ENCODE data around the gene FTCDNL1. TPM values are rescaled to one million over a fixed set of nuclear protein-coding genes. Genes with fewer than 3 reads are reported as not detected.

FTCDNL1 gene
- total RNA-seq, 1 experiment from 2014 or later = 2.7 TPM

DNA sequence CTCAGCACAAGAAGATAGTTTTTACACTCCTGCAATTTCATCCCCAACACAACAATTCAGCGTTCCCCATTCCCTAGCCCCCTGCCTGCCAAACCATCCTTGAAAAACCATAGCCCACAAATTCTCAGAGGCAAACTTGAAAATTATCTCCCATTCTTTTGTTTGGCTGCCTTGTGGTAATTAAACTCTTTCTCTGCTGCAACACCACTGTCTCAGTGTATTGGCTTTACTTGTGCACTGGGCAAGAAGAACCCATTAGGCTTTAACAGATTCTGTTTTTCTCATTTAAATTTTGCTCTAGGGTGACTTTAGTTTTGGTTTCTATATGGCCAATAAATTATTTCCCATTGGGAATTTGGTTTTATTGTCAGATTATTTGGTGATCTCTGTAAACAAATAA is 23.2 kb upstream of the FTCDNL1 start:
- H3K27me3 ChIP-seq (ENCODE audit: insufficient read depth, low read depth) = no peaks in the 10 kb centered on the region
- no peak overlapping the region for H2AFZ ChIP-seq
- no peaks in the 10 kb centered on the region for H3K79me2 ChIP-seq (ENCODE audit: low read depth)
- intact Hi-C loops (cut with micrococcal nuclease; ENCODE audit: unreplicated experiment) = no loop called here
- no peaks in the 10 kb centered on the region for H3K36me3 ChIP-seq (ENCODE audit: low read depth)
- ChIA-PET CTCF (no interaction called here), POLR2A (ENCODE audit: unreplicated experiment) (no interaction called here)
- H3K4me2 ChIP-seq = no peak overlapping the region
- H3K9me2 ChIP-seq (ENCODE audit: insufficient read depth) = no peaks in the 10 kb centered on the region
- no peak for DNase-seq
- BruUV-seq (replicated peaks) = no TSS peak
- no peaks in the 10 kb centered on the region for H3F3A ChIP-seq (ENCODE audit: insufficient read depth, low read depth)
- no peak for TF ChIP-seq EZH2 (IDR thresholded peaks at IDR 0.05; ENCODE audit: low read depth)
- TF ChIP-seq, protein P1, sequence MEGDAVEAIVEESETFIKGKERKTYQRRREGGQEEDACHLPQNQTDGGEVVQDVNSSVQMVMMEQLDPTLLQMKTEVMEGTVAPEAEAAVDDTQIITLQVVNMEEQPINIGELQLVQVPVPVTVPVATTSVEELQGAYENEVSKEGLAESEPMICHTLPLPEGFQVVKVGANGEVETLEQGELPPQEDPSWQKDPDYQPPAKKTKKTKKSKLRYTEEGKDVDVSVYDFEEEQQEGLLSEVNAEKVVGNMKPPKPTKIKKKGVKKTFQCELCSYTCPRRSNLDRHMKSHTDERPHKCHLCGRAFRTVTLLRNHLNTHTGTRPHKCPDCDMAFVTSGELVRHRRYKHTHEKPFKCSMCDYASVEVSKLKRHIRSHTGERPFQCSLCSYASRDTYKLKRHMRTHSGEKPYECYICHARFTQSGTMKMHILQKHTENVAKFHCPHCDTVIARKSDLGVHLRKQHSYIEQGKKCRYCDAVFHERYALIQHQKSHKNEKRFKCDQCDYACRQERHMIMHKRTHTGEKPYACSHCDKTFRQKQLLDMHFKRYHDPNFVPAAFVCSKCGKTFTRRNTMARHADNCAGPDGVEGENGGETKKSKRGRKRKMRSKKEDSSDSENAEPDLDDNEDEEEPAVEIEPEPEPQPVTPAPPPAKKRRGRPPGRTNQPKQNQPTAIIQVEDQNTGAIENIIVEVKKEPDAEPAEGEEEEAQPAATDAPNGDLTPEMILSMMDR (conservative IDR thresholded peaks at IDR 0.05) = no peak
- no peak overlapping the region for H3K27ac ChIP-seq
- H4K20me1 ChIP-seq (ENCODE audit: insufficient read depth) = no peaks in the 10 kb centered on the region
- 0 out of 2 replicates have a peak, but pooled peaks cover 5% of the 10 kb centered on the region for H3K9me3 ChIP-seq (ENCODE audit: insufficient read depth, low read depth)
- H3K4me3 ChIP-seq = no peak overlapping the region
- no peaks in the 10 kb centered on the region for H3K4me1 ChIP-seq (replicated peaks; ENCODE audit: insufficient read depth)

DNA sequence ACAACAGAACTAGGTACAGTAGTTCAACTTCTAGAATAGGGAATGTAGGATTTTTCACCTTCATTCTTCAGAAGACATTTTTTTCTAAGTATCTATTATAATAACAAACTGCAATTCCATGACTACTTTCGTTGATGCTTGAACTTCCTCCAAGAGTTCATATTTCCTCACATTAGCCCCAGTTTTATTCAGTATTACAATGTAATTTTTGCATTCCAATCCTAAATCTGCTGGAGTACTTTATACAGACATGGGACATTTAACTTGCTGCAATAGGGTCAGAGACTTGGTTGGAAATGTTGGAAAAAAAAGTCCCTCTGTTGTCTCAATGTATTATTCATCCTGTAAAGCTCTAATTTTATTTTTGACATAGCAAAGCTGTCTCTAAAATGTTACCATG is 19.6 kb upstream of the FTCDNL1 start:
- no peak overlapping the region for H2AFZ ChIP-seq
- no peaks in the 10 kb centered on the region for H3K79me2 ChIP-seq (ENCODE audit: low read depth)
- no peaks in the 10 kb centered on the region for H4K20me1 ChIP-seq (ENCODE audit: insufficient read depth)
- DNase-seq = no peak
- POLR2A ChIA-PET (ENCODE audit: unreplicated experiment) = no interaction called here
- intact Hi-C loops (cut with micrococcal nuclease; ENCODE audit: unreplicated experiment) = no loop called here
- no peaks in the 10 kb centered on the region for H3K9me2 ChIP-seq (ENCODE audit: insufficient read depth)
- TF ChIP-seq, protein P1 (conservative IDR thresholded peaks at IDR 0.05) = no peak
- TF ChIP-seq EZH2 (IDR thresholded peaks at IDR 0.05; ENCODE audit: low read depth) = no peak
- H3K9me3 ChIP-seq (ENCODE audit: insufficient read depth, low read depth) = 0 out of 2 replicates have a peak, but pooled peaks cover 5% of the 10 kb centered on the region
- H3F3A ChIP-seq (ENCODE audit: insufficient read depth, low read depth) = no peaks in the 10 kb centered on the region
- no peak overlapping the region for H3K27ac ChIP-seq
- CTCF ChIA-PET = no interaction called here
- H3K36me3 ChIP-seq (ENCODE audit: low read depth) = no peaks in the 10 kb centered on the region
- H3K4me1 ChIP-seq (replicated peaks; ENCODE audit: insufficient read depth) = no peaks in the 10 kb centered on the region
- no peaks in the 10 kb centered on the region for H3K27me3 ChIP-seq (ENCODE audit: insufficient read depth, low read depth)
- no peak overlapping the region for H3K4me2 ChIP-seq
- BruUV-seq (replicated peaks) = no TSS peak
- no peak overlapping the region for H3K4me3 ChIP-seq

DNA sequence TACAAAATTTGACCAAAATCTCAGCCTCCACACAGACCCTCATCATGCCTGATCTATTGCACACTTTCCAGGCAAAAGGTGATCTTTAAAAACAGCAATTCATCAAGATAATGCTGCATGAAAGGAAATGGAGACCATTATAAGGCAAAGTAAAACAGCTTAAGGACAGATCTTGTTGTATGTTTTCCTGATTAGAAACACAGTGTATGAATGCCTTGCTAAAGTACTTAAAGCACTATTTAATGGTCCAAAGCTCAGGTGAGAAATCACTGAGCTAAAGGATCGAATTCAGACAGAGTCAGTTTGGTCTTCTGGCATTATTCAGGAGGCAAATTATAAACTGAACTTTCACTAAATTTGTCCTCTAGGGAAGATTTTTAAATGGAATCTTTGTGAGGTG is 18.7 kb upstream of the FTCDNL1 start:
- H3K9me3 ChIP-seq (ENCODE audit: insufficient read depth, low read depth) = 0 out of 2 replicates have a peak, but pooled peaks cover 1% of the 10 kb centered on the region
- H3K27ac ChIP-seq = no peak overlapping the region
- DNase-seq = no peak

More for the DNA sequence above, 18.7 kb upstream of the FTCDNL1 start:
- POLR2A ChIA-PET (ENCODE audit: unreplicated experiment) = no interaction called here
- H3K79me2 ChIP-seq (ENCODE audit: low read depth) = no peaks in the 10 kb centered on the region
- no peaks in the 10 kb centered on the region for H3K27me3 ChIP-seq (ENCODE audit: insufficient read depth, low read depth)
- CTCF ChIA-PET = no interaction called here
- 0 out of 2 replicates have a peak overlapping the region, but pooled peaks have one; percentile 1 for H2AFZ ChIP-seq
- no peaks in the 10 kb centered on the region for H3K4me1 ChIP-seq (replicated peaks; ENCODE audit: insufficient read depth)
- no peaks in the 10 kb centered on the region for H3F3A ChIP-seq (ENCODE audit: insufficient read depth, low read depth)
- H3K4me2 ChIP-seq = no peak overlapping the region
- H3K9me2 ChIP-seq (ENCODE audit: insufficient read depth) = no peaks in the 10 kb centered on the region
- no peaks in the 10 kb centered on the region for H4K20me1 ChIP-seq (ENCODE audit: insufficient read depth)
- H3K4me3 ChIP-seq = no peak overlapping the region
- no peak for TF ChIP-seq EZH2 (IDR thresholded peaks at IDR 0.05; ENCODE audit: low read depth)
- TF ChIP-seq, protein P1 (conservative IDR thresholded peaks at IDR 0.05) = no peak
- H3K36me3 ChIP-seq (ENCODE audit: low read depth) = no peaks in the 10 kb centered on the region
- BruUV-seq (replicated peaks) = no TSS peak
- intact Hi-C loops (cut with micrococcal nuclease; ENCODE audit: unreplicated experiment) = loop anchor here (10.0 kb wide), 1 partner anchor 125 kb away; no protein-coding TSS in a partner anchor

Data from PC-9 (cell line).